ENCODE results near the gene SBF2.

The SBF2 gene

DNA sequence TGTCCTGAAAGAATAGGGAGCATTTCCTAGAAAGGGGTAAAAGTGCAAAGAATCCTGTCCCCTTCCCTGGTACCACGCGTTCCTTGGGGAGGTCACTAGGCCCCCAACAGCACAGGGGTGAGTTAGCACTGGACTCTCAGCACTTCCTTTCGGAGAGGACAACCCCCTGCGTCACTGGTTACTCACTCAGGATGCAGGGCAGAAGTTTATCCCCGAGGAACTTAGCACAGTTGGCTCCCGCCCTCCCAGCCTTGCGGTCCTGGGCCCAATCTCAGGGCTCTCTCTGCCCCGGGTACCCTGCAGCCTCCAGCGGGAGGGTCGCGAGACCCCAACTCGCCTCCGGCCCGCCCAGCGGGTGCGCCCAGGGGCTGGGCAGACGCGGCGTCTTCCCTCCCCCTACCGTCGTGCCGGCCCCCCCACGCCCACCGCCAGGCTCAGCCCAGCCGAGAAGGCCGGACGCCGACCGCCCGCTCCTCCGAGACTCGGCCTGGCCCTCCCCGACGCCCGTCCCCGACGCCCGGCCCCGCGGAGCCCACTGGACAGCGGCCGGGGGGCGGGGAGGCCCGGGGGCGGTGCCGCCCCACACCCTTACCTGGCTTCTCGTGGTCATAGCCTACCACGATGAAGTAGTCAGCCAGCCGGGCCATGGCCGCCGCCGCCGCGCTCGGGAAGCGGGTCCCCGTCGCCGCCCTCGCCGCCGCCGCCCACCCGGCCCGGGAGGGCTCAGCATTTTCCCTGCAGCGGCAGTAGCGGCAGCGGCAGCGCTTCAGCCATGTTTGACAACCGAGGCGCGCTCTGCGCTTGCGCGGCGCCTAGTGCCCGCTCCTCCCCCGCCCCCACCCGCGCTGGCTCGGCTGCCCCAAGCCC, at the start of gene SBF2:
Gene SBF2 (minus strand): TSS at position 797 of the 867 bp plus-strand sequence. CDS start 150 bp downstream, at position 647.
- peak; percentile 91 for DNase-seq

DNA sequence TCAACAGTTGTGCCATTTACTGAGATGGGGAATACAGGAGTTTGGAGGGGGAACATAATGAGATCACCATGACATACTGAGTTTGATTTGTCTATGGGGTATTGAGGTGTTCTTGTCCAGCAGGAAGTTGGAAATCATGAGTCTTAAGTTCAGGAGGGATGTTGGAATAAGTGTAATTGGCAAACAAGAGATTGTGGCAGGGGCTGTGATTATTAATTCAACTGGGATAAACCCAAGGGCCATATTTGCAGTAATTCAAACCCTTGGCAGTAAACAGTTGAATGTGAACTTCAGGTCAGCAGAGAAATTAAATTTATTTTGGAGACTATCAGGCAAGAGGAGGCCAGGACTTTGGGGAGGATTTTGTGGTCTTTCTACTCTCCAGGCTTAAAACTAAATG, 44.3 kb upstream of the SBF2 start:
- DNase-seq = peak; percentile 49

DNA sequence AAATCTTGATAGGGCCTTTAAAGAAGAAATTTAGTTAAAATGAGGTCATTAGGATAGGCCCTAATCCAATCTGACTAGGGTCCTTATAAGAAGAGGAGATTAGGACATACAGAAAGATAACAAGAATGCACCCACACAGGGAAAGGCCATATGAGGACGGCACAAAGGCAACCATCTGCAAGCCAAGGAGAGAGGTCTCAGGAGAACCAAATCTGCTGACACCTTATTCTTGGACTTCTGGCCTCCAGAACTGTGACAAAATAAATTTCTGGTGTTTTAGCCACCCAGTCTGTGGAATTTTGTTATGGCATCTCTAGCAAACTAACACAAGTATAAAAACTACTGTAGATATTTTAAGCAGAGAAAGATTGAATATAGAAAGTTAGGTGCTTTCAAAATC, 39.5 kb upstream of the SBF2 start:
- DNase-seq = no peak

DNA sequence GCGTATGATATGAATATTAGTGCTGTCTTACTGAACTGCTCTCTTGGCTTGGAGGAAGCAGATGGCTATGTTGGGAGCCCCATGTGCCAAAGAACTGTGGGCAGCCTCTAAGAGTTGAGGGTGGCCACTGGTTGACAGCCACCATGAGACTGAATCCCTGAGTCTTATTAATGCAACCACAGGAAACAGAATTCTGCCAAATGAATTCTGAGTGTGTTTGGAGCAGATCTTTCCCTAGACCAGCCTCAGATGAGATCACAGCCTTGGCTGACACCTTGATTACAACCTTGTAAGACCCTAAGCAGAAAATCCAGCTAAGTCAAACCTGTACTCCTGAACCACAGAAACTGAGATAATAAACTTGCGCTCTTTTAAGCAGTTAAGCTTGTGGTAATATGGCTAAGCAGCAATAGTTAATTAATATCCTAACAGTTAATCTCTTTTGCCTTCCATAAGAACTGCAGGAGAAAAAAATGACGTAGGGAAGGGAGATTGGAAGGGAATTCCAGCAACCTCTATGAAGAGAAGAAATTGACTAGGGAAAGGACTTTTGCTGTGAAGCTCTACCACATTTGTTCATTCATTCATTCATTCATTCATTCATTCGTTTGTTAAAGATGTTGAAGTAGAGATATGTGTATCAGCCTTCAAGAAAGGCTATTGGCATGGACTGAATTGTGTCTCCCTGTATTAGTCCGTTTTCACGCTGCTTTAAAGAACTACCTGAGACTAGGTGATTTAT, 37.7 kb upstream of the SBF2 start:
- DNase-seq = no peak

DNA sequence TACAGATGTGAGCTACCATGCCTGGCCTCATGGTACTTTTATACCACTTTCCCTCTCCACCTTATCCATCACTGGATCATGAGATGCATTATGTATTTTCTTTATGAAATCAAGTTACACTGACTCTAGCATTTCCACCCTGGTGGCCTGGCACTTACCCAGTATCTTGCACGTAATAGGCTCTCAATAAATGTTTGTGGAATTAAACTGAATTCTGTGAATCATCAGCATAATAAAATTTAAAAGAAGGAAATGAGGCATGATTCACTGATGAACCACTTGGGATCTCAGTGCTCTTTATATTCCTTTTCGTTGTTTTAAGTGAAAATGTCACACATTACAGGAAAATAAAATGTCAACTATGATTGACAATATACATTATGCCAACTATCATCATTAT, 35.9 kb upstream of the SBF2 start:
- no peak for DNase-seq

DNA sequence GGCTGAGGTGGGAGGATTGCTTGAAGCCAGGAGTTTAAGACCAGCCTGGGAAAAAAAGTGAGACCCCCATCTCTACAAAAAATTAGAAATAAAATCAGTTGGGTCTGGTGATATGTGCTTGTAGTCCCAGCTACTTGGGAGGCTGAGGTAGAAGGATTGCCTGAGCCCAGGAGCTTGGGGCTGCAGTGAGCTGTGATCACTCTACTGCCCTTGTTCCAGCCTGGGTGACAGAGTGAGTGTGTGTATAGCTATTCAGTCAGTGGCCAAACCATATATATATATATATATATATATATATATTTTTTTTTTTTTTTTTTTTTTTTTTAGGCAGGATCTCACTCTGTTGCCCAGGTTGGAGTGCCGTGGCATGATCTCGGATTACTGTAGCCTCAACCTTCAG, 35.3 kb upstream of the SBF2 start:
- no peak for DNase-seq

DNA sequence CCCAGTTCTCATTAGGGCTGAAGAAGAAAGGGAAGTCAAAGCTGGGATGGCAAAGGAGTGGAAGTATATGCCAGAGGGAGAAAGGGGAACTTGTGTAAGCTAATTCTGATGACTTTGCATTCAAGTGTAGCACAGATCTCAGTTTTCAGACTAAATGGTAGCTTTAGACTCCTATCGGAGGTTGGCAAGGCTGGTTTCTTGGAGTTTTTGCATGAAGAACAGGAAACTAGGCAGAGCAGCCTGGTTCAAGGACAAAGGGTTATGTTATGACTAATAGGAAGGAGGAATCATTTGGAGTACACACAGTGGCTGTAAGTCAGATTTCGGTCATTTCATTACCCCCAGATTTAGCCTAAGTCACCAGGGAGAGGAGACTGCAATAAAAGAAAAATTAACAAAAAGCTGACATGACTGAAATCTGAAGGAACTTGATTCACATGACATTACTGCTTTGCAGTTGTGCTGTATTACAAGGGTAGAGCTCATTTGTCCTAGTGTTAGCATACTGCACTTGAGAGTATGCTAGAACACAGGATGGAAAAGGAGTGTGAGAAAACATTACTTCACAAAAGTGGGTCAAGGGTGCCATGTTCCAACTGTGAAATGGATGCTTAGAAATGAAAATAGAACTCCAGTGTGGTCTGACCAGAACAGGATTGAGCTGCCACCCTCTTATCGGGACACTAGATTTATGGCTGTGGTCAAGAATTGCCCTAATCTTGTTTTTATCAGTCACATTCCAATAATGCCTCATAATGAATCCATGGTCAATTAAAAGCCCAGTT, 34.5 kb upstream of the SBF2 start:
- DNase-seq = no peak

DNA sequence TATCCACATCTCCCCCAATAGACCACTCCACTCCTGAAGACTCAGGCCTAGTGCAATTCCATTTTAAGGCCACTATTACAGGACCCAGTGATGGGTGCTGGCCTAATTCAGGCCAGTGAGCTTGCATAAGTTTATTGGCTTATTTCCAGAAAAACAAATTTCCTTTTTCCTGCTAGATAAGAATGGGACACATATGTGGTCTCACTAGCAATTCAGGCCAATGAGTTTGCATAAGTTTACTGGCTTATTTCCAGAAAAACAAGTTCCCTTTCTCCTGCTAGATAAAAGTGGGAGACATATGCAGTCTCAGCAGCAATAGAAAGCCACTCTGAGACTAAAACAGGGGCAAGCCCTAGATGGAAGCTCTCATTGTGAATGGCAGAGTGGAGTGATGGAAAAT, 33.2 kb upstream of the SBF2 start:
- DNase-seq = no peak

DNA sequence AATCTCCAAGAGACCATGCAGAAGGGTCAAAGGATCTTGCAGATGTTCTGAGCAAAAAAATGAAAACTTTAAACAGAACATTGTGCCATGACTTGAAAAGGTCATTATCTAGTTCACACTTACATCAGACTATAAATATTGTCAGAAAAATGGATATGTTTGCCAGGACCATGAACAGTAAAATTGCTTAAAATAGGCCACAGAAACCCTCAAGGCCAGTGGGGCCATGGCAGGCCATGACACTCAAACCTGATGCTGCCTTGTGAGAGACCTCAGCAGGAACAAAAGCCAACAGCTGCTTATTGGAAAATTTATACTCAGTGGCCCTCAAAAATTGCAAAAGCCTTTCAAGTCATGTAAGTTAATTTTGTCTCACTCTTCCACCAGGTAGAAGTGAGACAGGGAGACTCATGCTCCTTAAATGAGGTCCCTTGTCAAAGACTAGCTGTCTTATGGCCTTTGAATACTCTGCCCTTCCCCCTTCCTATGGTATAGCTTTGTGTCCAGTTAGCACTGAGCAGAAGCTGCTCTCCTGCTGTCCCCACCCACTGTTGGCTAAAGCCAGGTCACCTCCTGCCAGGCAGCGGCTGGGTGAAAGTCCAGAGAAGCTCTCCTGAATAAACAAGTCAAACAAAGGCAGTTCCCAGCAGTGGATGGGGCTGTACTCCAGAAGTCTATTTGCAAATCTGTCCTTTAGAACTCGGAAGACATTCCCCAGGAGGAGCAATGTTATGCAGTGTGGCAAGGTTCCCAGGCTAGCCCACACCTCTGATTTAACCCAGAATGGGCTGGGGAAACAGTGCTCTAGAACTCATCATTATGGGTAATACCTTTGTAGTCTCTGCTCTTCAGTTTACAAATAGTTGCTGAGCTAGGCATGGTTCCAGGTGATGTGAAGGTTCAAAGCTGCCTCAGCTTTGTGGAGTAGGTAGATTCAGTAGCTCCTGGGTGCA, 32.3 kb upstream of the SBF2 start:
- no peak for DNase-seq

DNA sequence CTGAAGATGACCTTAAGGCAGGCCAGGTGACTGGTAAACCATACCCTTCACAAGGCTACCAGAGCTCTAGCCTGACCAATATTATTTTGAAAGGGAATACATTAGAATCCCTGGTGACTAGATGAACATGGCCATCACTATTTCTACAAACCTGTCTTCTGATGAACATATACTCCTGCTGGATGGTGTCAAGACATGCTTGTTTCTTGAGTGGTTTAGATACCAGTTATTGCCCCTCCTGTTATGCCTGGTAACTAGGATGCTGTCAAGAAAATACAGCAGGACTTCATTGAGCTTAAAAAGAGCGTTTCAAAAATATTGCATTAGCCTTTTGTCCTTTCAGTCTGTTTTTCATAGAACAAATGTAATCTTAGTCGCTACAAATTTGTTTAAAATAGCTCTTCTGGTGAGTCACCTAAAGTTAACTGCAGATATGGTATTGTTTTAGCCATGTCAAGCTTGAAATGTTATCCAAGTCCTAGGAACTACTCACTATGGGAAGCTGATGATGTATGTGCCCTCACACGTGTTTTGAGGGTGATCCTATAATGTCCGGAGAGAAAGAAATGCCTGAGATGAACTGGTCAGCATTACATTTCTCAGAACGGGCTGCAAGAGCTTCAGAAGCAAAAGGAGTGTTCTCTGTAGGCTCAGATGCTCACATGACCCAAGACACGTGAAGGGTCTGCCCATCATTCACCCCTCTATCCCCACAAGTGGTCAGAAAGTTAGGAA, 31.4 kb upstream of the SBF2 start:
- no peak for DNase-seq

DNA sequence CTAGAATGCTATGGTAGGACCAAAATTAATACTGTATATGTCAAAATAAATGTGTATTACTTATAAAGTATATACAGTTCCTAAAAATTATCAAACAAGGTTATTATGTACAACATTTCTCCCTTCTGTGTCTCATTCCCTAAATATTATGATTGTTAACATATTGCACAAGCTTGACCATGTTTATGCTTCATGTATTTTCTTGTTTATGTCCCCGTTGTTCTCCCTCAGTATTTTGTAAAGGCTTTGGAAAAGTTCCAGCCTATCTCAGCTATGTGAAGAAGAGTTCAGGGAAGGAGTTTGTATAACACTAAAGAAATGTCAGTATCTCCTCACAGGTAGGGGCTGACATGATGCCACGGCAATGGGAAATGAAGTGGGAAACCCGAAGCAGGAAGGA, 30.5 kb upstream of the SBF2 start:
- DNase-seq = no peak

DNA sequence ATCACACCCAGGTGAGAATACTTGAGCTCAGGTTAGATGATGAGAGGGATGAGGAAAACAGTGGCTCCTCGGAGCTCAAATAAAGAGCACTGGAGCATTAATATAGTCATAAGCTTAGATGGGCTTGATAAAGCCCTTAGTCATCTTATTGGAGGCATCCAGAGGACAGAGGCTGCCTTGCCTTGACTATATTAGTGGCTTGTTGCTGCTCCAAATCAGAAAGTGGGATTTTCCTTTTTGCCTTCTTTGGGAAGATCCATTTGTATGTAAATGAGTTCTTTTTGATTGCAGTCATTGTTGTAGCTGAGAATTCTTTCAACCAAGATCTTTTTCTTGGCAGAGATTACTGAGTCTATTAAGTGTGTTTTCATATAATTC, 29.8 kb upstream of the SBF2 start:
- DNase-seq = no peak

DNA sequence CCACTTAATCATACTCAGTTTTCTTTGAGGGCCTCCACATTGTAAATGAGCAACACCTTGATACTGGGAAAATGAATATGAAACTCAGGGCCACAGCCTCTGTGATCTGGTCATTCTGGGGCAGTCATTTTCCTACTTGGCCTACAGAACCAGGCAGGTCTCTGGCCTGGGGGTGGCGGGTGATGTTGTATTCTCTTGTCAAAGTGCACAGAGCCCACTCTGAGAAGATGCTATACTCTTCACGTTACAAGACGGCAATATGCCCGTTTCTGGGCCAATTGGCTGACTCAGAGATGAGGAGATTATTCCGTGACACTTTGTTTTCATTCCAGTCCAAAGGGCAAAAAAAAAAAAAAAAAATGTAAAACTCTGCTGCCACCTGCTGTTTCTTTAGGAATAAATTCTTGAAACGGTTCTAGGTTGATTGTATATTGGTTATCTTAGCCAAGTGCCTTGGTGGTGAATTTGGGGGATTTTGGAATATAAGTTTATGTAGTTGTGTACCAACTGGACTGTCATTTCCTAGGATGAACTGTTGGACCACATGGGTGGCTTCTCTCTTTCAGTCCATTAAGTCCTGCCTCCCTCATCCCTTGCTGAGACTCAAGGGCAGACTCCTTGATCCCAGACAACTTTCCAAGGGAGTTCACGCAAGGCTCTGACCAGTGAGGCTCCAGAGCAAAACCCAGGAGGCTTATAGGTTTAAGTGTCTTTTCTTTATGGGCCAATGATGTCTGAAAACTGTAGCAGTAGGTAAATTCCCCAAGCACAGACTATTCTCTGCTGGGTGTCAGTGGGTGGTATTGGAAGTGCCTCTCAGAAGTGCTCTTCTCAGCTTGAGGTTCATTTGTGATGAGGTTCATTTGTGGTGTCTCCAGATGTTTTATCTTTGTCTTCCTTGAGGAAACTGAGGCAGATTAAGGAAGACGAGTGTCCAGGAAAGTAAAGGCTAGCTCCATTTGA, 29.1 kb upstream of the SBF2 start:
- DNase-seq = peak; percentile 80

DNA sequence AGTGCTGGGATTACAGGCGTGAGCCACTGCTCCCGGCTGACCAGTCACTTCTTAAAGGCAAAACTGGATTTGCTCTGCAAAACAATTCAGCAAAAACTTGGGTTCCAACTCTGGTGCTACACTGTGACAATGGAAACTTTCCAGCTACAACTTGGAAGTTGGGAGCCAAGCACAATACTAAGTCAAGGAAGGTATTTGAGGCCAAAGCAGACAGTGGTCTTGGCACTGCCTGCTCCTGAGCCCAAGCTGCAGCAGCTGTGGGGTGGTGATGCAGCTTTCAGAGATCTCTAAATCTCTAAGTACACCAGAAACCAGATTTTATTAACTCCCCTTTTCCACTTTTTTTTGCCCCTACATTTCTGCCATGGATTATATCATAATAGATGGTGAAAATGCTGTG, 28.4 kb upstream of the SBF2 start:
- peak; percentile 68 for DNase-seq

DNA sequence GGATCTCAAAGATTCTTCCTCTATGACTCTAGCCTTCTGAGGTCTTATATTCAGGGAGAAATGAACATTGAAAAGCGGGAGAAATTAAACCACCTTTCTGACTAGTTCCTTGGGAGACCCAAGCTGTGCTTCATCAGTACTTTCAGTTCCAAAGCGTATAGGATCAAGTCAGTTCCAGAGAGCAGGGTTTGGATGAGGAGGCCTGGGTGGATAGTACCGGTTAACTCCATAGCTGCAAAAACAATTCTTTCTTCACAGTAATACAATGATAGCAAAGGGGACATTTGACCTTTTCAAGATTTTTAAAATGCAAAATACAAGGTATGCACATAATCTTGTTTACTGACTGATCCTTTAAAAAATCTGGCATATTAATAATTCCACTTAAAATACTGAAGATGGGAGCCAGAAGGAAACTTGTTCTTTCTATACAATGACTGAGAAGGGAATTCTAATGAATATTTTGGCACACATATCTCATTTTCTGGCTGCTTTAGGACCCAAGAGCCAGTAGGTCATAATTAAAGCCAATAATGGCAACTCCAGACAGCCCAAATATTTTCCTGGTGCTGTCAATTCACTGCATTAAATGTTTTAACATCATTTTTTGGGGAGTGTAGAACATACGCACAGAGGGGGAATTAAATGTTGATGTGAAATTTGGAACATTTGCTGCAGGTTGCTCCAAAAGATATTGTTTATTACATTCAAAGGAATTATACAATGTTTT, 26.9 kb upstream of the SBF2 start:
- DNase-seq = no peak

DNA sequence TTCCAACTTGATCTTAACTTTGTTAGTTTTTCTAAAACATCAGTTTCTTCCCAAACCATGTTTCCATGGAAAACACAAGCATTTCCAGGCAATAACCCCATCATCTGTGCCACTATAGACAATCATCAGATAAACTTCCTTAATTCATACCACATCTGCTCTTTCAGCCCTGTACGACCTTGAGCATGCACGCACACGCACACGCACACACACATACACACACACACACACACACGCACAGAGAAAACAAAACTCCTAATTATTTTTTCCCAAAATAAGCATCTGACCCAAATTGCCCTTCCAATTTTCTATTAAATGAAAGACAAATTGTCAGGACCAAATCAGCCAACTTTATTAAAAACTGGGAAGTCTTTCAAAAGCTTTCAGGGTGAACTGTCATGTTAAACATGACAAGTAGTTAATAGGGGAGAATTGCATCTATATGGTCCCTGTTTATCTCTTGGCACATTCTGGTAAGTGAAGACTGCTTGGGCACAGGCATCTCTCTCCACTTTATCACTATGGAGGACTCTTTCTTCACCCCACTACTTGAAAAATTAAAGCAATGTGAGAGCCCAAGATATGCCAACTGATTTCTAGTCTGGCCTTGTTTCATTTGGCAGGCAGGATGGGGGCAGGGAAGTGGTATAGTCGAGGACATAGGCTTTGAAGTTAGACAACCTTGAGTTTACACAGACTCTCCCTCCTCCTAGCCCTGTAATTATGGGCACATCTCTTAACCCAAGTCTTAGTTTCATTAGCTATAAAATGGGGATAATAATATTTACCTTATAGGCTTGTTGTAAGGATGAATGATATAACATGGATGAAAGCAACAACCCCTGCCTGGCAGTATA, 25.9 kb upstream of the SBF2 start:
- no peak for DNase-seq

DNA sequence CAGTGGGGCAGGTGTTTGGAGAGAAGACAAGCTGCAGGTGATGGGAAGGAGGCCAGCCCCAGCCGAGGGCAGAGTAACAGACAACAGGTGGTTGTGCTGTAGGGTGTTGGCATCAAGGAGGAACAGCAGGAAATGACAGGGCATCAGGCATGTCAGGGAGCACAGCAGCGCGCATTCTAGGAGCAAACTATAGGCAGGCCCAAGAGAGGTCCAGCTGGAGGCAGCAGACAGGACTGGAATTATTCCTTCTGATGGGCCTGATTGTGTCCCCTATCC, 24.4 kb upstream of the SBF2 start:
- no peak for DNase-seq

DNA sequence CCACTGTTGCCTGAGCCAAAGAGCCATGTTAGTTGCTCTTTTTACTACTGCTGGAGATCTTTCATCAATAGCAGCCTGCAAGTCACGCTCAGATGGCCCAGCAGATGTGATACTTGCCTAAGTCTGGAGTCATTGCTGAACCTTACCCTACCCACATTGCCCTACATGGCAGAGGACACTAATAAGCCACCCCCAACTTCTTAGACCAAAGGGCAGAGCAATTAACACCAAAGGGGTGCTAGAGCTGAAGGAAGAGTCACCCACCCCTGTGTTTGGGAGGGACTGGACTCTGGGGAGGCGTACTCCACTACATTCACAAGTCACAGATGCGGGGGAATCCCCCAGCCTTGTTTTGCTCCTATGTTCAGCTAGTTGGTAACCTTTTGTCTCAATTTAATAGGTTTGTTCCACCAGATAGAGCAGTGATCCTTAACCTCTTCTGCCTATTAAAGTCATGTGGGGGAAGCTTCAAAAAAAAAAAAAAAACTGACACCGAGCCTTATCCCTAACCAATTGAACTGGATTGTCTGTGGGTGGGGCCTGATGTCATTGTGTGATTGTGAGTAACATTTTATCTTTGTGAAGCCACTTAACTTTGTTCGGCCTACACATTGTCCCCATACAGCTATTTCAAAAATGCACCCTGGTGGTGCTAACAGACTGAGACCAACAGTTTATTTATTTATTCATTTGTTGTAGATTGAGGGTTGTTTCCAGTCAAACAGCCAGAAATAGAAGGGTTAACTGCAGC, 23.9 kb upstream of the SBF2 start:
- no peak for DNase-seq
